ENCODE measurements around the gene AGER.

Gene AGER

GRCh38 chr6:32223258-32224235 is 39.5 kb upstream of the AGER start, which contains the start of gene NOTCH4:
NOTCH4 (minus strand) TSS chr6:32224067; CDS start chr6:32223928, 139 bp downstream.
- no peaks in the 10 kb centered on the region for H4K20me1 ChIP-seq (ENCODE audit: insufficient read depth, low read length)
- ATAC-seq (ENCODE audit: insufficient read depth, low read depth) (no peak), DNase-seq (no peak)
- H3K27ac ChIP-seq (ENCODE audit: low read length) = no peak within 1 kb of the TSS
- H3K36me3 ChIP-seq (ENCODE audit: insufficient read depth, low read length) = no peaks in the 10 kb centered on the region
- no peaks in the 10 kb centered on the region for H3K79me2 ChIP-seq (ENCODE audit: insufficient read depth, low read length)
- no peak within 1 kb of the TSS for H3K9ac ChIP-seq (ENCODE audit: low read depth, low read length)
- peaks cover 14% of the 10 kb centered on the region for H3K27me3 ChIP-seq (ENCODE audit: insufficient read depth, low read length, poor library complexity)
- H3K4me2 ChIP-seq (ENCODE audit: insufficient read depth, low read length) = no peak within 1 kb of the TSS
- H3K4me1 ChIP-seq (ENCODE audit: insufficient read depth, low read length) = no peaks in the 10 kb centered on the region
- H3K4me3 ChIP-seq (ENCODE audit: low read depth in 1 of 2, low read length in 2 of 2) = no peak within 1 kb of the TSS
- TF ChIP-seq CTCF (IDR thresholded peaks at IDR 0.05; ENCODE audit: borderline replicate concordance, extremely low read depth, low read length, poor library complexity, severe bottlenecking) = no peak
- TF ChIP-seq EZH2 (IDR thresholded peaks at IDR 0.05; ENCODE audit: borderline replicate concordance, low read depth, low read length, severe bottlenecking) = no peak
- H2AFZ ChIP-seq (ENCODE audit: low read depth, low read length) = no peak within 1 kb of the TSS
- H3K9me3 ChIP-seq (ENCODE audit: insufficient read depth, low read length, severe bottlenecking) = no peaks in the 10 kb centered on the region

GRCh38 chr6:32222333-32223230 is 38.5 kb upstream of the AGER start:
- Histone ChIP-seq H2AFZ (ENCODE audit: low read depth, low read length) (no peak overlapping the region), H3K4me3 (ENCODE audit: low read depth in 1 of 2, low read length in 2 of 2) (no peak overlapping the region), H4K20me1 (ENCODE audit: insufficient read depth, low read length) (no peaks in the 10 kb centered on the region), H3K9ac (ENCODE audit: low read depth, low read length) (no peak overlapping the region), H3K79me2 (ENCODE audit: insufficient read depth, low read length) (no peaks in the 10 kb centered on the region), H3K9me3 (ENCODE audit: insufficient read depth, low read length, severe bottlenecking) (no peaks in the 10 kb centered on the region), H3K4me1 (ENCODE audit: insufficient read depth, low read length) (no peaks in the 10 kb centered on the region), H3K27me3 (ENCODE audit: insufficient read depth, low read length, poor library complexity) (peaks cover 14% of the 10 kb centered on the region), H3K4me2 (ENCODE audit: insufficient read depth, low read length) (no peak overlapping the region), H3K36me3 (ENCODE audit: insufficient read depth, low read length) (no peaks in the 10 kb centered on the region), H3K27ac (ENCODE audit: low read length) (no peak overlapping the region)
- no peak for ATAC-seq (ENCODE audit: insufficient read depth, low read depth)
- no peak for DNase-seq
- TF ChIP-seq CTCF (IDR thresholded peaks at IDR 0.05; ENCODE audit: borderline replicate concordance, extremely low read depth, low read length, poor library complexity, severe bottlenecking) (no peak), EZH2 (IDR thresholded peaks at IDR 0.05; ENCODE audit: borderline replicate concordance, low read depth, low read length, severe bottlenecking) (no peak)

GRCh38 chr6:32220021-32220420 is 36.0 kb upstream of the AGER start:
- no peak overlapping the region for H2AFZ ChIP-seq (ENCODE audit: low read depth, low read length)
- no peak for TF ChIP-seq EZH2 (IDR thresholded peaks at IDR 0.05; ENCODE audit: borderline replicate concordance, low read depth, low read length, severe bottlenecking)
- no peak for TF ChIP-seq CTCF (IDR thresholded peaks at IDR 0.05; ENCODE audit: borderline replicate concordance, extremely low read depth, low read length, poor library complexity, severe bottlenecking)
- H3K9me3 ChIP-seq (ENCODE audit: insufficient read depth, low read length, severe bottlenecking) = no peaks in the 10 kb centered on the region
- ATAC-seq (ENCODE audit: insufficient read depth, low read depth) (no peak), DNase-seq (no peak)
- no peaks in the 10 kb centered on the region for H4K20me1 ChIP-seq (ENCODE audit: insufficient read depth, low read length)
- H3K4me3 ChIP-seq (ENCODE audit: low read depth in 1 of 2, low read length in 2 of 2) = no peak overlapping the region
- no peaks in the 10 kb centered on the region for H3K36me3 ChIP-seq (ENCODE audit: insufficient read depth, low read length)
- H3K4me2 ChIP-seq (ENCODE audit: insufficient read depth, low read length) = no peak overlapping the region
- H3K27ac ChIP-seq (ENCODE audit: low read length) = no peak overlapping the region
- no peak overlapping the region for H3K9ac ChIP-seq (ENCODE audit: low read depth, low read length)
- no peaks in the 10 kb centered on the region for H3K79me2 ChIP-seq (ENCODE audit: insufficient read depth, low read length)
- H3K4me1 ChIP-seq (ENCODE audit: insufficient read depth, low read length) = no peaks in the 10 kb centered on the region
- peaks cover 14% of the 10 kb centered on the region for H3K27me3 ChIP-seq (ENCODE audit: insufficient read depth, low read length, poor library complexity)
